IPS DF 19.7 (cell line): Measurements from ENCODE around the gene MANBA.
"Not testable (repeated sequence)": the region's sequence is repeated elsewhere in the genome, so short reads cannot be mapped to it uniquely, and the experiment has no call there.

Source experiments
- DNase-seq: peaks from one replicate; pipeline ENCODE4 v3.0.0-alpha.2; 2013; ENCODE audit warnings: low read depth, low spot score

MANBA gene

DNA sequence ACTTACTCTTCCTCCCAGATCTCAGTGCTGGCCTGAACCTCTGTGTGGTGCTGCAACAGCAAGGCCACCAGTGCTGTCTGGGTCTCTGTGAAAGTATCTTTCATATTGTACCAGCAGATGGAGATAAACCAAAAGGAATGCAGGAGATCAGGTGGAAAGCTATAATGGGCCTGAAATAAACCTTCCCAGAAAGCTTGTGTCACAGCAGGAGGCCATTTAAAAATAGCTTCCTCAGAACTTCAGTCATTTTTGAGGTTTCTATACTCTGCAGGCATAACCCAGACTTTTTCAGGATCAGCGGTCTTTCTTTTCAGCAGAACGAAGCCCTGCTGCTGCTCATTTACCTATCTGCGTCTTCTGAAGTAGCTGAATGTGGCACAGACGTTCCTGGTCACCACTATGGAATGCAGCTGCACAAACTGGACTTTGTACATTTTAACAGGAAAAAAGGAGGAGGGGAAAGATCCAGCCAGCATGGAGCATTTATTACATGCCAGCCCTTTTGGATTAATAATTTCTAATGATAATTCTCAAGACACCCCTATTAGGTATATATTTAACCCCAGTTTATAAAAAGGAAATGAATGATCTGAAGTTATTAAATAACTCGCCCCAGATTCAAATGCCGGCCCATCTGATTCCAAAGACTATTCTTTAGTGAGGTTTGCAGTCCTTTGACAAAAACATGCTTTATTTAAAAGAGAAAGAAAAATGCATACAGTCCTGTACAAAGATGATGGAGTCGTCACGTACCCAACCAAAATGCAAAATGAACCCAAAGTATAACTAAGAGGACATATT, 139.9 kb downstream of the MANBA start:
- DNase-seq = no peak

DNA sequence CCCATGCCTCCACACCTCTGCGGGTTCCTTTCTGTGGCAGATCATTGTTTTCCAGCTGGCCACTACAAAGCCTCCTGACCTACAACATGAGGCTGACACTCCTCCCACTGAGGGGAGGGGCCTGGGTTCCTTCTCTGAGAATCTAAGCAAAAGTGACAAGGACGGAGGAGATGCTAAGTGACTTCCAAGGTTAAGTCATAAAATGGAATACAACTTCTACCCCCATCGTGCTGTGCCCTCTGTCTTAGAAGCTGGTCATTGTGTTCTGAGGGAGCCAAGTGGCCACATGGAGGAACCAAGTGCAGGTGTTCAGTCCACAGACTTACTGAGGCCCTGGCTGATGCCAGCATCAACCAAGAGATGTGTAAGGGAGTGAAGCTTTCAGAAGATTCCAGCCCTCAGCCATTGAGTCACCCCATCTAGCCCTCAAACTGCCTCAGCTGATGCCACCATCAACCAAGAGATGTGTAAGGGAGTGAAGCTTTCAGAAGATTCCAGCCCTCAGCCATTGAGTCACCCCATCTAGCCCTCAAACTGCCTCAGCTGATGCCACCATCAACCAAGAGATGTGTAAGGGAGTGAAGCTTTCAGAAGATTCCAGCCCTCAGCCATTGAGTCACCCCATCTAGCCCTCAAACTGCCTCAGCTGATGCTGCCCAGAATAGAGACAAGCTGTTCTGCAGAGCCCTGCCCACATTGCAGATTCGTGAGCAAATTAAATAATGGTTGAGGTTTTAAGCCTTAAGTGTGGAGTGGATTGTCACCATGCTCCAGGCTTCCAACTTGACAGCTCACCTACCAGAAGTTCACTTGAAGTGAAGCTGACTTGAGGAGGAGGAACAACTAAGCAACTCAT, 140.8 kb downstream of the MANBA start:
- DNase-seq = not testable (repeated sequence)

DNA sequence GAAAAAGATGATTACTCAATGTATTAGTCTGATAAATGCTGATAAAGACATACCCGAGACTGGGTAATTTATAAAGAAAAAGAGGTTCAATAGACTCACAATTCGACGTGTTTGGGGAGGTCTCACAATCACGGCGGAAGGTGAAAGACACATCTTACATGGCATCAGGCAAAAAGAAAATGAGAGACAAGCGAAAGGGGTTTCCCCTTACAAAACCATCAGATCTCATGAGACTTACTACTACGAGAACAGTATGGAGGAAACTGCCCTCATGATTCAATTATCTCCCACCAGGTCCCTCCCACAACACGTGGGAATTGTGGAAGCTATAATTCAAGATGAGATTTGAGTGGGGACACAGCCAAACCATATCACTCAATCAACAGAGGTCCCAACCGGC, 141.7 kb downstream of the MANBA start:
- not testable (repeated sequence) for DNase-seq

DNA sequence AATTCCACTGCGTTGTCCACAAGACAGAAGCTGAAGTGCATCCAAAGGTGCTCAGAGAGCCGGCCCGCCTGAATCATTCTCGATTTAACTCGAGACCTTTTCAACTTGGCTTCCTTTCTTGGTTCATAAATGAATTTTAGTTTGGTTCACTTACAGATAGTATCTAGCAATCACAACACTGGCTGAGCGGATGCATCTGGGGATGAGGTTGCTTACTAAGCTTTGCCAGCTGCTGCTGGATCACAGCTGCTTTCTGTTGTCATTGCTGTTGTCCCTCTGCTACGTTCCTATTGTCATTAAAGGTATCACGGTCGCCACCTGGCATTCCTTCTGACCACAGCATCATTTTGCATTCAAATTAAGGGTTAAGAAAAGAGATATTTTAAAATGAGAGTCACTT, 144.1 kb downstream of the MANBA start:
- no peak for DNase-seq

DNA sequence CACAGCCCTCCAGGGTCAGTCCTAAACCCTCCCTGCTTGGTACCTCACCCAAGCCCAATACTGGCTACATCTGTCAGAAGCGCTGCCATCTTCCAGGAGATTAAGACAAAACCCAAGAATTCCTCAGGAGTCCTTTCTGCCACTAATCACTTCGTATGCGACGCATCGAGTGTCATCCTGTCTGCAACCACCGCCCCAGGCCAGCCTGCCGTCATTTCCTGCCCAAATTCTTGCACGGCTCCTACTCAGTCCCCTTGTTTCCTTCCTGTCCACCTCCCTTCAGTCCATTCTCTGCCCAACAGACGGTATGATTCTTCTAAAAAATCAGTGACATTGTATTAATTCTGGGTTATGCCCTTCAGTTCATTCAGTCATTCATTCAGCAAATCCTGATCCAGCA, 146.0 kb downstream of the MANBA start:
- DNase-seq = no peak

DNA sequence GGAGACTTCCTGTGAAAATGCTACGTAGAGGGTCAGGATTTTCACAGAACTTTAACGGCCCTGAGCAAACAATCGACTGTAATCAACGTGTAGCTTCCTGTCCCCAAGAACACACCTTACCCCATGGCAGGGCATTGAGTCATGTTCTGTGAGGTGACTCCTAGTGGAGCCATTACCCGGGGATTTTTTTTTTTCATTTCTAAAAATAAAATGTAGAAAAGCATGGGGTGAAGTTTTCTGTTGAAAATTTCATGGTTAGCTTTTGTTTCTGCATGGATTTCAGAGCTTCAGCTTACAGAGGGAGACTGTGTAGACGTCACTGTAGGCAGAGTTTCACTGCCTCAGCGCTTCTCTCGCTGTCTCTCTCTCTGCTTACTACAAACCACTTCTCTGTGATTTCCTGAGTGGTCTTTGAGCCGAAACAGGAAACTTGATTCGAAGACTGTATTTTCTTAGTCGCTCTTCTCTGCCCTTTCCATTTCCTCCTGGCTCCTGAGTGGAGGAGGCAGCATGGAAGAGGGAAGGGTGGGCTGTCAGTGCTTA, 147.9 kb downstream of the MANBA start:
- no peak for DNase-seq

DNA sequence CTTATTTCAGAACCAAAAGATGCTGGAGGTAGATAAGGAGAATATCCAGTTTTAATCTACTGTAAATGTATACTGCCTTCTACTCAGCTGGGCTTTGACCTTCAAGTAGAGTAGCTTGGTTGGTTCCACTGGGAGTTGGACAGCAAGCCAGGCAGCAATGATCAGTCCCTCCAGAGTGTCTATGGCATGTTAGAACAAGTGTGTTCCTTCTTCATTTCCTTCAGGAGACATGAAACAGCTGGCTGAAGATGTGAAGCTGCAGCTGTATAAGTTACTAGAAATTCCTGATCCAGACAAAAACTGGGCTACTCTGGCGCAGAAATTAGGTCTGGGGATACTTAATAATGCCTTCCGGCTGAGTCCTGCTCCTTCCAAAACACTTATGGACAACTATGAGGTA, 148.6 kb downstream of the MANBA start:
- DNase-seq = no peak

DNA sequence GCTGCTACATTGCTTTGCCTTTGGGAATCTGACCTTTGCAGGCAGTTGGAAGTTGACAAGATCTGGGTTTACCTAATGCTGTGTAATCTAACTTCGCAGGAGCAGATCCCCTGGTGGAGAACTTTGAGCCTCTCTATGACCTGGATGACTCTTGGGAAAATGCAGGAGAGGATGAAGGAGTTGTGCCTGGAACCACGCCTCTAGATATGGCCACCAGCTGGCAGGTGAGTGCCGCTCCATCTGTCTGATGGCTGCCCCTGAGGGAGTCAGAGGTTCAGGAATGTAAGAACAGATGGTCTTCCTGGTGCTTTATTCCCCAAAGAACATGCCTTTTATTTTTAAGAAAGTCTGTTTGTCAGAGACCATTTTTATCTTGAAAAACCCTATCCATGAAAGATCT, 150.3 kb downstream of the MANBA start:
- no peak for DNase-seq

DNA sequence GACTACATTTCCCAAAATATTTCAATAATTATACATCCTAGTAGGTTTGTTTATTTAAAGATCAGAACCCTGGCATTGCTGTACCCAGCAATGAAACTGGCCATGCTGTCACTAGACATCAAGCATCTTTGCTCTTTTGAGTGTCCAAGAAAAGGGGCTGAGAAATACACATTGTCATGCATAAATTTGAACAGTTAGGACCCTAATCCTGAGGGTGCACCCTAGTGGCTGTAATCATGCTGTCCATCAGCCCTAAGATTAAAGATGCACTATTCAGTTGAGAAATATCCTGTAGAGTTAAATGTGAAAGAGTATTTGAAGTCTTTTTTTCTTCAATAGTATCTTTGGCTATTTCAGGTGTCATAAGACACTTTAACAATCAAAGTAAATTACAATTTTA, 150.8 kb downstream of the MANBA start:
- no peak for DNase-seq

DNA sequence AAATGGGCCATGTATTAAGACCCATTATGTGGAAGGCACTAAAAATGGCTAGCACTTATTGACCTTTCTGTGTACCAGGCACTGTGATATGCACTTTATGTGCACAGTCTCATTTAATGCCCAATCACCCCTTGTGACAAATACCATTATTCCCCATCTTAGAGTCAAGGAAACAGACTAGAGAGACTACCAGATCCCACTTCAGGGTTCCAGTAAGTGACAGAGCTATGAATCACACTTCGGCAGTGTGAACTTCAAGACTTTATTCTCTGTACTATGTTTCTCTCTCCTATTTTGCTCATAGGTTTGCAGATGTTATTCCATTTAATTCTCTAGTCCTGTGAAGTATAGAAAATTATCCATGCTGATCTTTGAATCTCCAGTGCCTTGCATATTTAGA, 152.6 kb downstream of the MANBA start:
- no peak for DNase-seq

DNA sequence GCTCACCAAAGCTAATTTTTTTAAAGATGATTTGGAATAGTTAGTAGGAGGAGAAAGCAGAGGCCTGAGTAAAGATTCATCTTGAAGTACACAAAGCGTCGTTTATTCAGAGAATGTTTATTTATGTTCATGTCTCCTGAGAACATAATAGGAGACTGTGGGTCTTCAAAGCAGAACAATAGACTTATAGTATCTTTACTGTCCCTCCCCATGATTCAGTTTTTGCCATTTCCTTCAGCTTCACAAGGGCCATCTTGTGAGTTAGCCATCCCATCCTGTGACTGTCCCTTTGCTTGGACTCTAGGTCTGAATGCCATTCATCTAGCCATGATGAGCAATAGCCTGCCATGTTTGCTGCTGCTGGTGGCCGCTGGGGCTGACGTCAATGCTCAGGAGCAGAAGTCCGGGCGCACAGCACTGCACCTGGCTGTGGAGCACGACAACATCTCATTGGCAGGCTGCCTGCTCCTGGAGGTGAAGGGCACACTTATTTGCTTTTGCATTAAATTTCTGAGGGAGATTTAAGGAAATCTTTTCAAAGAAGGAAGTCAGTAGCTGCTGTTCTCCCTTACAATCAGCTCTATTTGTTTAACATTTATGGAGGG, 153.8 kb downstream of the MANBA start:
- no peak for DNase-seq

DNA sequence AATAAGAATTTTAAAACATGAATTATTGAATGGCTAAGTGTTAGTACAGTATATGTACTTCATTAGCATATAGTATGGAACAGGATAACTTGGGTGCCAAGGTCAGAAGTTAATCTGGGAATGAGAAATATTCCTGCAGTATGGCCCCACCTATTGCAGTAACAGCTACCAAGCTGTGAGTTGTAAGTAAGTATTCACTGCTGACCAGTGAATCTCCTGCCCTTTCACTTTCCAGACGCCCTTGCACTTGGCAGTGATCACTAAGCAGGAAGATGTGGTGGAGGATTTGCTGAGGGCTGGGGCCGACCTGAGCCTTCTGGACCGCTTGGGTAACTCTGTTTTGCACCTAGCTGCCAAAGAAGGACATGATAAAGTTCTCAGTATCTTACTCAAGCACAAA, 154.5 kb downstream of the MANBA start:
- no peak for DNase-seq

DNA sequence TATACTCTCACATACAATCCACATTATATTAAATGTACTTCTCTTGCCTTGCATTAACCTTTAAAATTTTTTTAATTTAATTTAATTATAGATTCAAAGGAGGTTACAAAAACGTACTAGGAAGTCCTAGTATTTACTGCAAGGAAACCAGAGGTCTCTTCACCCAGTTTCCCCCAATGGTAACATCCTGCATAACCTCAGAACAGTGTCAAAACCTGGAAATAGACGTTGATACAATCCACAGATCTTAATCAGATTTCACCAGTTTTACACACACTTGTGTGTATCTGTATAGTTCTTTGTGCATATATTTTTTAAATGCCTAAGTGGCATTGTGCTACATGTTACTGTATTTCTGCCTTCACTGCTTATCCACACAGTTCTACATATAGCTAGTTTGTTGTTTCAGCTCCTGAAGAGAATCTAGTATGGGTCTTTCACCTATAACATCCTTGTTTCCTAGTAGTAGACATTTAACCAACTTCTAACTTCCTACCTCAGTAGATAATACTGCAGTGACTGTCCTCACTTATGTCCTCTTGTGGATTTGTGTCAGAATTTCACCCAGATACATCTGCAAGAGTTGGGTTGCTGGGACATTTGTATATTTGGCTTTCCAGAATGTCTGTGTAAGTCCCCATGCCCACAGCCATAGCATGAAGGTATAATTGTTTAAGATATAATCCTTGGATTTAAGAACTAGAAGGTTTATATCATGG, 156.4 kb downstream of the MANBA start:
- no peak for DNase-seq

DNA sequence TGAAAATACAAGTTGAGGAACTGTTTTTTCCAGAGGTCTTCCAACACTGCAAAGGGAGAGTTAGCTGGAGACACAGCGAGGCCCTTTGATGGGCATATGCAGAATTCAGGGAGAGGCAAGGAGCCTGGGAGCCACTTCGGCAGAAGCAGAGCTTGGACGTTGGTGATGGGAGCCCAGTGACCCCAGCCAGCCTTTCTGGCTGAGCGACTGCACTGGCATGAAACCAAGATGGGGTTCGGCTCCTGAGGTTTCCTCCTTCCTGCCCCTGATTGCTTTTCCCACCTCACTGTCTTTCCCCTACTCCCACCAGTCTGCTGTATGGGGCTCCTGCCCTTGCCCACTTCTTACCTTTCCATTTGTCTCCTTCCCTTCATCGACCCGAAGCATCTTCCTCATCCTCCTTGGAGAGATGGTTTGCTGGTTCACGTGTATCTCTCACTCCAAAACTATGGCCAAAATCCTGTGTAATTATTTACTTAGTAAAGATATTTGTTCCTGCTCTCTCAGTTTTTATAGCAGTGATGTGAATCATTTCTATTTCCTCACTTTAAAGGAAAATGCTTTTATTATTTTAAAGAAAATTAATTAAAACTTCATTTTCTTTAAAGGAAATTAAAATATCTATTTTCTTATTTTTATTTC, 159.1 kb downstream of the MANBA start:
- no peak for DNase-seq

DNA sequence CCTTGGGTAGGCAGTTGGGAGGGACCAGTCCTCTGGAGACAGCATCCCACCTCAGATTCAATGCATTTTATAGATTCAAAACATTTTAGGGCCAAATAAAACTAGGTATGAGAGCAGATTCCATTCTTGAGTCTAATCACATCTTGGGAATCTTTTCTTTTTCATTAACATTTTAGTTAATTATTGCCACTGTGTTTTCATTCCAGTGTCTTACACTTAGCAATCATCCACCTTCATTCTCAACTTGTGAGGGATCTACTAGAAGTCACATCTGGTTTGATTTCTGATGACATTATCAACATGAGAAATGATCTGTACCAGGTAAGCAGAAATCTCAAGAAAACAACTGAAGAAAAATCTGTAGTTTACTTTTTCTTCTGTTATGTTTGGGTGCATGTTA, 160.1 kb downstream of the MANBA start:
- no peak for DNase-seq

DNA sequence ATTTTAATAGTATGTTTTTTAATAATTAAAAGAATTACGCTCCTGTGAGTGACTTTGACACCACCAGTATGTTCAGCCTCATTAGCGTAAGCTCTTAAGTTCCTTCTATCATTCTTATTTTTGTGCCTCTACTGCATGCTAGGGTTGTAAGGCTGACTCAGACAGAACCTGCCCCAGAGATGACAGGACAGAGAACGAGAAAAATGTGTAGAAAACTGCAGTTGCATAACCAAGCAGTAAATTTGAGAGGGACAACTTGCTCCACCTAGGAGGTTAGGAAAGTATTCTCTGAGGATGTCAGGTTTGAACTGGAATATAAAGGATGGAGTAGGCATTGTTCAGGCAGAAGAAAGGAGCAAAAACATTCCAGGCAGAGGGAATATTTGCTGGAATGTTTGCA, 160.9 kb downstream of the MANBA start:
- DNase-seq = no peak

DNA sequence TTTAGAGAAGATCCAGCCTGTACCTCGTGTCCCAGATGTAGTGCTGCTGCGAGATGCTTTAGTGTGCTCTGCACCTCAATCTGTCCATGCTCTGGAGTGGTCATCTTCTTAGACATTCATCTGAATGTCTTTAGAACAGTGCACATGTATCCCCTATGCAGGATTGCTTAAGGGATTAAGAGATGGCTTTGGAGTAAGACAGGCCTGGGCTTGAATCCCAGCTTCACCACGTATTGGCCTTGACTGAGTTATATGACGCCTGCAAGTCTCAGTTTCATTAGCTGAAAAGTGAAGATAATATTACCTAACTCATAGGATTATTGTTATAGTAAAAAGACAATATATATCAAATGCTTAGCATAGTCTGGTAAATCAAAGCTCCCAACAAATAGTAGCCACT, 161.3 kb downstream of the MANBA start:
- no peak for DNase-seq

DNA sequence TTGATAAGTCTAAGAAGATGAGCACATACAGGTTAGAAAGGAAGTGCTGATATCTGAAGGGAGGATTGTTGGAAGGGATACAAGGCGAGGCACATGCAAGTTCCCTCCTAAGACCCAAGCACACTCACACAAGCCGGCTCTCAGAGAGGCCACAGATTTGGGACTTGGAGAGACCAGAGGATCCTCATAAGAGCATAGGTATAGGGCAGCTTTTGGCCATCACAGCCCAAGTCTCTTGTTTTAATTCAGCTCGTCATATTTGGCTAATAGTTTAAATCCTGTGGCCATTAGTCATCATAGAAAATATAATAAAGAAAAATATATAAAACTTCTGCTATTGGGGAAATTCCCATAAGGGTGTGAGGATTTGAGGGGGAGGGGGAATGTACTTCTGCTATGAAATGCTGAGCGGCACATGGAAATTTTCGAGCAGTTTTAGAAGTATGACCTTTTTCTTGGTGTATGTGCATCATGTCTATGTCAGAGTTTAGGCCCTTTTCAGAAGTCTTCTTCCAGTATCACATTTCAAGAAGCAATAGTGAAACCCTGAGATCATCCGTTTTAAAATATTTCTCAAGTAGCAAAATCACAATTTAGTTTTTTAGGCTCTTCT, 161.9 kb downstream of the MANBA start:
- DNase-seq = no peak

DNA sequence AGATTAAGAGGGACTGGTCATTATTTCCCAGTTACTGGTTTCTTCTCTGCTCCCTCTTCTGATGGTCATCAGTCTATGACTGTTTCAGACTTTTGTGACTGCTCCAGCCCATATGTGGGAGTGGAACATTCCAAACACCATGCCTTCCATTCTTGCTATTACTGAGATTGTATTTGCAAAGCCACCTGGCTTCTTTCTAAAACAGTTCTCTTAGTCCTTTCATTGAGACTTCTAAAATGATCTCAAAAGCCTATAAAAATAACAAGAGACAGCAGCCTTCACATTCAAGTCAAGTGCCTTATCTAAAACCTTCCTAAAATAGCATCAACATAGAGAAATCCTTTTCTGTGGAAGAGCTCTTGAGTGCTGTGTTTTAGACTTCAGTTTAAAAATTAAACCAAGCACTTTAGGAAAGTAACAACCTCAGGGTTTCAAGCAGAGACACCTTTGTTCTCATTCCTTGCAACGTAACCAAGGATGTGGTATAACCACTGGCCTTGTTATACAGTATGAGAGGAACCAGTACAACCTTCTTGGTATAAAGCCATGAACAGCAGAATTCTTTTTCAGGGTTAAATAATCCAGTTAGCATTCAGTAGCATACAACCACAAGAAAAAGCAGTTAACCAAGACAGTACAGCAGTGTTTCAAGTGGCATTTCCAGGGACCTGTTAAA, 162.5 kb downstream of the MANBA start:
- DNase-seq = no peak

DNA sequence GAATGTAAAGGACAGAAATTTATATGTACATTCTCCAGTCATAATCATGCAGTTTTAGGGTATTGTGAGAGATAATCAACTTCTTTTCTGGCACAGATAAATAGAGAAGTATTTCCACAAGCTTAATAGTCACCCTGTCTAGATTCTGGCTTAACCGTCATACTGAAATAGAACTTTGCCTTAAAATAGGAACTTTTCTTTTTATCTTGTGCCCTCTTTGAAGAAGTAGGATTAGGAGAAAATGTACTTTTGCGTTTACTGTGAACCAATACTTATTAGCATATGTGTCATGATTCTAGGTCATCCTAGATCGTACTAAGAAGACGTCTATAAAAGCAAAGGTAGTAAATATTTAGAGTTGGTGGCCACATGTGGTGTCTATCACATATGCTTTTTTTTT, 164.2 kb downstream of the MANBA start:
- DNase-seq = no peak
